ENCODE data around the gene ARL8A.
"Not testable (repeated sequence)": the region's sequence is repeated elsewhere in the genome, so short reads cannot be mapped to it uniquely, and the experiment has no call there.

The ARL8A gene

GRCh38 chr1:202173993-202174392 lies 29.5 kb upstream of the ARL8A start:
- no peak for DNase-seq (ENCODE audit: low spot score)

GRCh38 chr1:202172015-202172355 lies 27.4 kb upstream of the ARL8A start:
- DNase-seq (ENCODE audit: low spot score): no peak

GRCh38 chr1:202171292-202172014 lies 26.9 kb upstream of the ARL8A start:
- DNase-seq (ENCODE audit: low spot score): no peak

GRCh38 chr1:202170726-202171125 lies 26.2 kb upstream of the ARL8A start:
- no peak for DNase-seq (ENCODE audit: low spot score)

- DNase-seq (ENCODE audit: low spot score): no peak
Measured at GRCh38 chr1:202168861-202169260, 24.3 kb upstream of the ARL8A start.

GRCh38 chr1:202167708-202168415 lies 23.3 kb upstream of the ARL8A start:
- DNase-seq (ENCODE audit: low spot score): no peak

- not testable (repeated sequence) for DNase-seq (ENCODE audit: low spot score)
Measured at GRCh38 chr1:202167054-202167453, 22.5 kb upstream of the ARL8A start.

- no peak for DNase-seq (ENCODE audit: low spot score)
Measured at GRCh38 chr1:202165942-202166843, 21.7 kb upstream of the ARL8A start.

- DNase-seq (ENCODE audit: low spot score): peak; percentile 50
Measured at GRCh38 chr1:202165267-202165941, 20.9 kb upstream of the ARL8A start.

- DNase-seq (ENCODE audit: low spot score): peak; percentile 70
Measured at GRCh38 chr1:202164271-202165037, 19.9 kb upstream of the ARL8A start.

GRCh38 chr1:202163281-202164270 lies 19.0 kb upstream of the ARL8A start:
- DNase-seq (ENCODE audit: low spot score): no peak

GRCh38 chr1:202162418-202163280 lies 18.1 kb upstream of the ARL8A start:
- DNase-seq (ENCODE audit: low spot score): no peak

GRCh38 chr1:202162047-202162417 lies 17.5 kb upstream of the ARL8A start:
- peak; percentile 60 for DNase-seq (ENCODE audit: low spot score)

- no peak for DNase-seq (ENCODE audit: low spot score)
Measured at GRCh38 chr1:202161151-202162046, 16.9 kb upstream of the ARL8A start.

GRCh38 chr1:202160377-202160940 lies 15.9 kb upstream of the ARL8A start, which contains the start of gene PTPN7:
TSS of gene PTPN7 (minus strand) at chr1:202160602. CDS start at chr1:202159402, 1,200 bp downstream.
- peak; percentile 89 for DNase-seq (ENCODE audit: low spot score)

- peak; percentile 81 for DNase-seq (ENCODE audit: low spot score)
Measured at GRCh38 chr1:202159534-202160371, 15.2 kb upstream of the ARL8A start.
